ENCODE measurements around the gene RNASE4. TPM values are rescaled to one million over a fixed set of nuclear protein-coding genes. Genes with fewer than 3 reads are reported as not detected.

Gene RNASE4
- total RNA-seq, 1 donor from 2014 or later, result 7.6 TPM

DNA sequence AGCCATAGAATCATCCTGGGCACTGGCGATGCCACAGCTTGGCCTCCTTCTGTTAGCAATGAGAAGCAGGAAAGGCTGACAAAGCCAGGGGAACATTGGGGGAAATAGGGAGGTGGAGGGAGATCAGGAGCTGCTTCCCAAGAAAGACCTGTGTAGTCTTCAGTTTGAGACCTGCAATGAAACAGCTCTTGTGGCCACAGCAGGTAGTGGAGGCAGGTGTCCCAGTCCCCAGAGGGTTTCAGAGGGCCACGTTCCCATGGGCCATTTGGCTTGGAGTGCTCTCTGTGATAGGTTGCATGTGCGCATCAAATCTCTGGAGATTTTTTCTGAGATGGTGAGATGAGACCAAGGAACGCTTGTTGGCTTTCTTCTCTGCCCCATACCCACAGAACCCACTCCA lies 28.5 kb upstream of the RNASE4 start:
- TF ChIP-seq, protein P1, sequence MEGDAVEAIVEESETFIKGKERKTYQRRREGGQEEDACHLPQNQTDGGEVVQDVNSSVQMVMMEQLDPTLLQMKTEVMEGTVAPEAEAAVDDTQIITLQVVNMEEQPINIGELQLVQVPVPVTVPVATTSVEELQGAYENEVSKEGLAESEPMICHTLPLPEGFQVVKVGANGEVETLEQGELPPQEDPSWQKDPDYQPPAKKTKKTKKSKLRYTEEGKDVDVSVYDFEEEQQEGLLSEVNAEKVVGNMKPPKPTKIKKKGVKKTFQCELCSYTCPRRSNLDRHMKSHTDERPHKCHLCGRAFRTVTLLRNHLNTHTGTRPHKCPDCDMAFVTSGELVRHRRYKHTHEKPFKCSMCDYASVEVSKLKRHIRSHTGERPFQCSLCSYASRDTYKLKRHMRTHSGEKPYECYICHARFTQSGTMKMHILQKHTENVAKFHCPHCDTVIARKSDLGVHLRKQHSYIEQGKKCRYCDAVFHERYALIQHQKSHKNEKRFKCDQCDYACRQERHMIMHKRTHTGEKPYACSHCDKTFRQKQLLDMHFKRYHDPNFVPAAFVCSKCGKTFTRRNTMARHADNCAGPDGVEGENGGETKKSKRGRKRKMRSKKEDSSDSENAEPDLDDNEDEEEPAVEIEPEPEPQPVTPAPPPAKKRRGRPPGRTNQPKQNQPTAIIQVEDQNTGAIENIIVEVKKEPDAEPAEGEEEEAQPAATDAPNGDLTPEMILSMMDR (conservative IDR thresholded peaks at IDR 0.05; ENCODE audit: low read depth, low read length), result no peak
- no peak for DNase-seq (ENCODE audit: low read depth)
- H3K4me3 ChIP-seq (ENCODE audit: low read depth, low read length), result no peak overlapping the region

DNA sequence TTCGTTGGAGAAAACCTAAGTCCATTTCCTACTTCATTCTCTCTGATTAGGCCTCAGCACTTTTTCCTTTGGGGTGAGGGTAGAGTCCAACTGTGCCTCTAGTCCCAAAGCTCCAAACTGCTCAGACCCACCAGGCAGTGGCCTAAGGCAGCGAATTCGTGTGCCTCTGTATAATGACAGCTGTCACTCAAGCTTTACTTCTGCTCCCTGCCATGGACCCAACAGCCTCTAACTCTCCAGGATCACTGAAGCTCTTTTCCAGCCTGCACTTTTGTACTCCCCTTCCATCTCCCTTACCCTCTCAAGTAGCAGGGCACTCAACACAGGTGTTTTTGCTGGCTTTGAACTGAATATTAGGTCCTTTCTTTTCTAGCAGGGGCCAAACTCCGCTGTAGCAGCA lies 28.1 kb upstream of the RNASE4 start:
- TF ChIP-seq, protein P1 (conservative IDR thresholded peaks at IDR 0.05; ENCODE audit: low read depth, low read length), result no peak
- DNase-seq (ENCODE audit: low read depth), result no peak
- H3K4me3 ChIP-seq (ENCODE audit: low read depth, low read length), result no peak overlapping the region

DNA sequence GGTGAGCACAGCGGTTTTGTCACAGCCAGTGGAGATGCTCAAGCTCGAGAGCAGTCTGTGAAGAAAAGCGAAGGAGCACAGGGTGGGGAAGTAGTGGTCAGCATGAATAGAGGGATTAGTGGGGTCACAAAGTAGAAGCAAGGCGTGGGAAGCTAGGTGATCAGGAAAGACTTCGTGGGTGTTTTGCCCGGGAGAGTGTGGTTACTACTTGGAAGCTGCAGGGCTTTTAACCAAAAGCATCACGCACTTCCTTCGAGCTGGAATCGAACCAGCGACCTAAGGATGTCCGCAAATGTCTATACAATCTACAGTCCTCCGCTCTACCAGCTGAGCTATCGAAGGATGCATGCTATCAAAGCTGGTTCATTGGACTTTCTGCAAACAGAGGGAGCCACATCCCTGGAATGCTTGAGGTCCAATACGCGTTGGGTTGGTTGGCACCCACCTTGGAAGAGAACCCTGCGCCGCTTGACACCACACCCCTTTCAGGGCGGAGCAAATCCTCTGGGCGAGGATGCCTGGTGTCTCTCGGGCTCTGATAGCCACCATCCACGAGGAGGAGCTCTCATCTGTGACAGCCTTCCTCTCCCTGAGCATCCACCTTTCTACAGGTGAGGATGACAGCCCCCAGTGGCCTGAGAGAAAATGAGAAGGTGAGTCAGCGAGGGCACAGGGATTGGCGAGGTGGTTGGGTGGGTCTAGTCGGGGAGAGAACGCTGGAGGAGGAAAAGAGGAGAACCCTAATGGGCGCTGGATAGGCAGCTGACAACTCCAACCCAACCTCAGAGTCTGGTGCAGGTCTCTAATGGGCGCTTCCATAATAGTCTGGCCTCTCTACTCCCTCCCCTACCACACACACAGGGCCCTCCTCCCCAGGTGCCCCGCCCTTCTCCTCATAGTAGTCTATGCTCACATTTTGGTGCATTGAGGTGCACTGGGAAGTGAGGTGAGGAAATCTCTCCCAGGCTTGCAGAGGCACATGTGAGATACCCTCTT lies 26.8 kb upstream of the RNASE4 start:
- H3K4me3 ChIP-seq (ENCODE audit: low read depth, low read length), result no peak overlapping the region
- no peak for DNase-seq (ENCODE audit: low read depth)
- TF ChIP-seq, protein P1 (conservative IDR thresholded peaks at IDR 0.05; ENCODE audit: low read depth, low read length), result peak; percentile 26

DNA sequence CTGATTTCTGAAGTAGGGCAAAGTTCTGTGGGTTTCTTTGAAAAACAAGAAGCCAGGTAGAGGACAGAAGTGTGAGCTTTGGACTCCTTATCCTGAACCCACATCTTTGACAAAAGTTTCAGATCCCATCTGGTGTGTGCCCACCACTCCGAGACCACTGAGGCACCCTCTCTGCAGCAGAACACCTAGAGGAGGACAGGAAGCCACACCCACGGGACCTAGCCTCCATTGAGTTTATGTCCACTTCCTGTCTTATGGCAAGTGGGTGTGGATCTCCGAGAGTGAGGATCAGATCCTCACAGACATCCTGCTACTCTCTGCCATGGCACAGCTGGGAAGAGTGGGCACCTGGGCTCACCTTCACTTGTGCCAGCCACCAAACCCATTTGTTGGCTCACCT lies 26.1 kb upstream of the RNASE4 start:
- TF ChIP-seq, protein P1 (conservative IDR thresholded peaks at IDR 0.05; ENCODE audit: low read depth, low read length), result no peak
- no peak for DNase-seq (ENCODE audit: low read depth)
- H3K4me3 ChIP-seq (ENCODE audit: low read depth, low read length), result no peak overlapping the region

DNA sequence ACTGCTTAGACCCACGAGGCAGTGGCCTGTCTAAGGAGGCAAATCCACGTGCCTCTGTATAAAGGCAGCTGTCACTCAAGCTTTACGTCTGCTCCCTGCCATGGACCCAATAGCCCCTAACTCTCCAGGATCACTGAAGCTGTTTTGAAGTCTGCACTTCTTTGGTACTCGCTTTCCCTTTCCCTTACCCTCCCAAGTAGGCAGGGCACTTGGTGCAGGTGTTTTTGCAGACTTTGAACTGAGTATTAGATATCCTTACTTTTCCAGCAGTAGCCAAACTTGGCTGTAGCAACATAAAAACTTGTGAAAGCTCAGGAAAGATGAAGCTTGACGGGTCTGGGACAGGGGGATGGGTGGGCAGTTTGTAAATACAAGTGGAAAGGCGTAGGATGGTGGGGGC lies 25.0 kb upstream of the RNASE4 start:
- no peak for DNase-seq (ENCODE audit: low read depth)
- TF ChIP-seq, protein P1 (conservative IDR thresholded peaks at IDR 0.05; ENCODE audit: low read depth, low read length), result no peak
- H3K4me3 ChIP-seq (ENCODE audit: low read depth, low read length), result no peak overlapping the region

DNA sequence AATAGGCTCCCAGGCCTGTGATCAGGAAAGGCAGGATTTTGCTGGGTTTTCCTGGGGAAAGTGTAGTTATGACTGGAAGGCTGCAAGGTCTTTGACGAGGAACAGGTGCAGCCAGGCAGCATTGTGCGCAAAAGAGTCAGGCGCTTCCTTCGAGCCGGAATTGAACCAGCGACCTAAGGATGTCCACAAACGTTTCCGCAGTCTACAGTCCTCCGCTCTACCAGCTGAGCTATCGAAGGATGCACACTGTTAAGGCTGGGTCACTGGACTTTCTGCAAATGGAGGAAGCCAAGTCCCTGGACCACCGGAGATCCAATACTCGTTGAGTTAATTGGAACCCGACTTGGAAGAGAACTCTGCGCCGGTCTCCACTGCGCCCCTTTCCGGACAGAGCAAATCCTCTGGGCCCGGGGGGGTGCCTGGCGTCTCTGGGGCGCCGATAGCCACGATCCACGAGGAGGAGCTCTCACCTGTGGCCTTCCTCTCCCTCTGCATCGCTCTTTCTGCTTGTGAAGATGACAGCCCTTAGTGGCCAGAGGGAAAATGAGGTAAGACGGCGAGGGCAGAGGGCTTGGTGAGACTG lies 24.5 kb upstream of the RNASE4 start:
- TF ChIP-seq, protein P1 (conservative IDR thresholded peaks at IDR 0.05; ENCODE audit: low read depth, low read length), result no peak
- DNase-seq (ENCODE audit: low read depth), result no peak
- no peak overlapping the region for H3K4me3 ChIP-seq (ENCODE audit: low read depth, low read length)

Data from epithelial cell of proximal tubule (primary cell).